HL-60 (cell line): Measurements from ENCODE around the gene AGAP1.

Experiments
- DNase-seq, 2 experiments: peaks; one replicate each; pipeline ENCODE4 v3.0.0-alpha.2; 2010 to 2020; ENCODE audit warnings: low read depth in 1 of 2, low spot score in 1 of 2
- H3K27ac ChIP-seq: fragments of 250-450 bp; sonication (Bioruptor Pico); replicated peaks from 2 replicates; pipeline ENCODE4 v1.5.1; 2020; ENCODE audit warnings: mild to moderate bottlenecking, moderate library complexity
- H3K27me3 ChIP-seq: fragments of 250-450 bp; sonication (Bioruptor Pico); 2 replicates; pipeline ENCODE4 v1.5.1; 2021; ENCODE audit warnings: mild to moderate bottlenecking, moderate library complexity; ENCODE audit not compliant: insufficient read depth, poor library complexity, severe bottlenecking
- H3K4me3 ChIP-seq: replicated peaks from 2 replicates; pipeline ENCODE4 v1.5.1; 2011; ENCODE audit warnings: mild to moderate bottlenecking, control low read depth, low read length; ENCODE audit not compliant: insufficient read depth
- CTCF ChIP-seq: IDR thresholded peaks from one replicate; pipeline ENCODE4 v1.5.1; 2011; ENCODE audit warnings: low read length, control low read depth, inconsistent platforms; ENCODE audit not compliant: insufficient read depth
- GABPA ChIP-seq: IDR thresholded peaks from 2 replicates; pipeline ENCODE4 v1.6.1; 2012; ENCODE audit warnings: low read depth
- POLR2AphosphoS5 ChIP-seq: IDR thresholded peaks from 2 replicates; pipeline ENCODE4 v1.6.1; 2012; ENCODE audit warnings: low read depth
- REST ChIP-seq: IDR thresholded peaks from 2 replicates; pipeline ENCODE4 v1.6.1; 2012; ENCODE audit warnings: low read depth; ENCODE audit not compliant: insufficient replicate concordance
- SPI1 ChIP-seq: IDR thresholded peaks from 2 replicates; pipeline ENCODE4 v1.6.1; 2012; ENCODE audit warnings: low read depth, mild to moderate bottlenecking, borderline replicate concordance

The AGAP1 gene

GRCh38 chr2:235621736-235622135, 127.9 kb downstream of the AGAP1 start:
- Histone ChIP-seq H3K27ac (no peak overlapping the region), H3K4me3 (no peak overlapping the region), H3K27me3 (no peaks in the 10 kb centered on the region)
- TF ChIP-seq POLR2AphosphoS5 (no peak), GABPA (no peak), REST (no peak), SPI1 (no peak), CTCF (no peak)
- DNase-seq = no peak

- no peak for TF ChIP-seq POLR2AphosphoS5
- TF ChIP-seq GABPA = no peak
- TF ChIP-seq CTCF = no peak
- TF ChIP-seq SPI1 = no peak
- no peak for TF ChIP-seq REST
- Histone ChIP-seq H3K27ac (no peak overlapping the region), H3K27me3 (no peaks in the 10 kb centered on the region), H3K4me3 (no peak overlapping the region)
- no peak for DNase-seq
These were observed 129.3 kb downstream of the AGAP1 start for GRCh38 chr2:235623111-235623510.

GRCh38 chr2:235623752-235624151, 129.9 kb downstream of the AGAP1 start:
- Histone ChIP-seq H3K27ac (no peak overlapping the region), H3K4me3 (no peak overlapping the region), H3K27me3 (no peaks in the 10 kb centered on the region)
- no peak for DNase-seq
- TF ChIP-seq SPI1 = no peak
- no peak for TF ChIP-seq GABPA
- TF ChIP-seq REST = no peak
- no peak for TF ChIP-seq POLR2AphosphoS5
